ENCODE results near the gene PTGER2. TPM values are rescaled to one million over a fixed set of nuclear protein-coding genes. Genes with fewer than 3 reads are reported as not detected.

PTGER2 gene
- total and polyA plus RNA-seq, 2 of the 13 experiments (the other 11 are each of a cell fraction or from before 2014, with no cell fraction given) = not detected

DNA sequence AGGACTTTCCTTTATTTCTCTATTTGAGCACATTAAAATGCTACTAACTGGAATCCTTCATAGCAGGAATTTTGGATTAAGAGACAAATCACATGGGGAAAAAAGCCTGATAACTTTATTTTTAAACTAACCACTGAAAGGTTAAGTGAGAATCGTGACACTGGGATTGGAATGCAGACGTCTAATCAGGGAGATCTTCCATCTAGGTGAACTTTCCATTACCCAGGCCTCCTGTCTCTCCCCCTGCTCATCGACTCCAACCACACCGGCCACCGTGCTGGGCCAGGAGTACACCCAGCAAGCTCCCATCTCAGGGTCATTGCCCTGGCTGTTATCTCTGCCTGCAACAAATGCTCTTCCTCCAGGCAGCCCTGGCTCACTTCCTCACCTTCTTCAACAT, 19.0 kb downstream of the PTGER2 start:
- in situ Hi-C loops (cut with HindIII; ENCODE audit: extremely low pct_ligation_motif_present, low pct_unique_long_range_greater_than_20kb) (no loop called here), intact Hi-C loops (cut with micrococcal nuclease; ENCODE audit: unreplicated experiment) (no loop called here)
- no peak overlapping the region for H2AFZ ChIP-seq (ENCODE audit: low read length)
- H3K36me3 ChIP-seq (replicated peaks in 1 of 2; ENCODE audit: control insufficient read depth in 1 of 2, insufficient read depth in 2 of 2, low read length in 2 of 2) = no peaks in the 10 kb centered on the region
- no peaks in the 10 kb centered on the region; a peak in 1 of 5 replicates for H3K27me3 ChIP-seq (ENCODE audit: control insufficient read depth in 1 of 2, insufficient read depth in 2 of 2, low read length in 2 of 2)
- H3K79me2 ChIP-seq (ENCODE audit: insufficient read depth, low read length) = no peaks in the 10 kb centered on the region
- POLR2A ChIA-PET = no interaction called here
- H4K20me1 ChIP-seq (ENCODE audit: insufficient read depth, low read length) = no peaks in the 10 kb centered on the region
- no peak overlapping the region for H3K4me3 ChIP-seq (replicated peaks in 1 of 3; ENCODE audit: insufficient read depth in 1 of 3, low read depth in 2 of 3, low read length in 3 of 3)
- no peak for FAIRE-seq
- no peaks in the 10 kb centered on the region for H3K4me1 ChIP-seq (ENCODE audit: insufficient read depth, low read length)
- ATAC-seq = peak; percentile 71
- no peak overlapping the region for H3K9ac ChIP-seq (ENCODE audit: insufficient read depth, low read depth, low read length)
- H3K27ac ChIP-seq (ENCODE audit: extremely low read length, insufficient read depth, low read length) = no peak overlapping the region
- no peaks in the 10 kb centered on the region for H3K9me3 ChIP-seq (ENCODE audit: low read length)
- H3K4me2 ChIP-seq (ENCODE audit: low read depth, low read length) = no peak overlapping the region
- TF ChIP-seq KLF11 (CRISPR knock-in tag; IDR thresholded peaks at IDR 0.05) = no peak
- TF ChIP-seq, protein P1, sequence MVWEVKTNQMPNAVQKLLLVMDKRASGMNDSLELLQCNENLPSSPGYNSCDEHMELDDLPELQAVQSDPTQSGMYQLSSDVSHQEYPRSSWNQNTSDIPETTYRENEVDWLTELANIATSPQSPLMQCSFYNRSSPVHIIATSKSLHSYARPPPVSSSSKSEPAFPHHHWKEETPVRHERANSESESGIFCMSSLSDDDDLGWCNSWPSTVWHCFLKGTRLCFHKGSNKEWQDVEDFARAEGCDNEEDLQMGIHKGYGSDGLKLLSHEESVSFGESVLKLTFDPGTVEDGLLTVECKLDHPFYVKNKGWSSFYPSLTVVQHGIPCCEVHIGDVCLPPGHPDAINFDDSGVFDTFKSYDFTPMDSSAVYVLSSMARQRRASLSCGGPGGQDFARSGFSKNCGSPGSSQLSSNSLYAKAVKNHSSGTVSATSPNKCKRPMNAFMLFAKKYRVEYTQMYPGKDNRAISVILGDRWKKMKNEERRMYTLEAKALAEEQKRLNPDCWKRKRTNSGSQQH (CRISPR knock-in tag; IDR thresholded peaks at IDR 0.05; ENCODE audit: low read depth) = no peak
- no peak for TF ChIP-seq ELF1 (CRISPR knock-in tag; IDR thresholded peaks at IDR 0.05)
- no peak for TF ChIP-seq TAF1 (CRISPR knock-in tag; IDR thresholded peaks at IDR 0.05)
- TF ChIP-seq MIXL1 (CRISPR knock-in tag; IDR thresholded peaks at IDR 0.05) = no peak
- no peak for TF ChIP-seq GATAD2A (CRISPR knock-in tag; IDR thresholded peaks at IDR 0.05)
- TF ChIP-seq, protein P2, sequence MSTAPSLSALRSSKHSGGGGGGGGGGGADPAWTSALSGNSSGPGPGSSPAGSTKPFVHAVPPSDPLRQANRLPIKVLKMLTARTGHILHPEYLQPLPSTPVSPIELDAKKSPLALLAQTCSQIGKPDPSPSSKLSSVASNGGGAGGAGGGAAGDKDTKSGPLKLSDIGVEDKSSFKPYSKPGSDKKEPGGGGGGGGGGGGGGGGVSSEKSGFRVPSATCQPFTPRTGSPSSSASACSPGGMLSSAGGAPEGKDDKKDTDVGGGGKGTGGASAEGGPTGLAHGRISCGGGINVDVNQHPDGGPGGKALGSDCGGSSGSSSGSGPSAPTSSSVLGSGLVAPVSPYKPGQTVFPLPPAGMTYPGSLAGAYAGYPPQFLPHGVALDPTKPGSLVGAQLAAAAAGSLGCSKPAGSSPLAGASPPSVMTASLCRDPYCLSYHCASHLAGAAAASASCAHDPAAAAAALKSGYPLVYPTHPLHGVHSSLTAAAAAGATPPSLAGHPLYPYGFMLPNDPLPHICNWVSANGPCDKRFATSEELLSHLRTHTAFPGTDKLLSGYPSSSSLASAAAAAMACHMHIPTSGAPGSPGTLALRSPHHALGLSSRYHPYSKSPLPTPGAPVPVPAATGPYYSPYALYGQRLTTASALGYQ (CRISPR knock-in tag; IDR thresholded peaks at IDR 0.05) = no peak
- no peak for TF ChIP-seq CCAR2 (optimal IDR thresholded peaks at IDR 0.05; ENCODE audit: low read depth, low read length)
- TF ChIP-seq, protein P3, sequence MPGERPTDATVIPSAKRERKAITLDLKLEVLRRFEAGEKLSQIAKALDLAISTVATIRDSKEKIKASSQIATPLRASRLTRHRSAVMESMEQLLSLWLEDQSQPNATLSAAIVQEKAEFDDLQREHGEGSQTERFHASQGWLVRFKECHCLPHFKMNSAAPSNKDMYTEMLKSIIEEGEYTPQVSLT (CRISPR knock-in tag; IDR thresholded peaks at IDR 0.05; ENCODE audit: borderline replicate concordance, low read depth) = no peak
- BruUV-seq (replicated peaks) = no TSS peak
- CTCF ChIA-PET (ENCODE audit: low intra/inter-chr PET ratio, low total read pairs) = no interaction called here
- no peak for DNase-seq (ENCODE audit: low spot score)
- WGBS (ENCODE audit: low lambda C conversion rate) = 0% methylated on average over 5 of the region's 5 CpGs
